Measurements from ENCODE around the gene COL24A1. TPM values are rescaled to one million over a fixed set of nuclear protein-coding genes. Genes with fewer than 3 reads are reported as not detected.

Gene COL24A1
- total and polyA plus RNA-seq, 2 of the 8 experiments (the other 6 are each of a cell fraction or from before 2014, with no cell fraction given): 0.23 to 1.1 TPM

DNA sequence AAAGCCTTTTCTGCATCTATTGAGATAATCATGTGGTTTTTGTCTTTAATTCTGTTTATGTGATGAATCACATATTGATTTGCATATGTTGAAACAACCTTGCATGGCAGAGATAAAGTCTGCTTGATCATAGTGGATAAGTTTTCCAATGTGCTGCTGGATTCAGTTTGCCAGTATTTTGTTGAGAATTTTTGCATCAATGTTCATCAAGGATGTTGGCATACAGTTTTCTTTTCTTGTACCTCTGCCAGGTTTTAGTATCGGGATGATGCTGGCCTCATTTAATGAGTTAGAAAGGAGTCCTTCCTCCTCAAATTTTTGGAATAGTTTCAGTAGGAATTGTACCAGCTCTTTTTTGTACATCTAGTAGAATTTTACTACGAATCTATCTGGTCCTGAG lies 55.0 kb downstream of the COL24A1 start (continued):
- TF ChIP-seq, protein P1, sequence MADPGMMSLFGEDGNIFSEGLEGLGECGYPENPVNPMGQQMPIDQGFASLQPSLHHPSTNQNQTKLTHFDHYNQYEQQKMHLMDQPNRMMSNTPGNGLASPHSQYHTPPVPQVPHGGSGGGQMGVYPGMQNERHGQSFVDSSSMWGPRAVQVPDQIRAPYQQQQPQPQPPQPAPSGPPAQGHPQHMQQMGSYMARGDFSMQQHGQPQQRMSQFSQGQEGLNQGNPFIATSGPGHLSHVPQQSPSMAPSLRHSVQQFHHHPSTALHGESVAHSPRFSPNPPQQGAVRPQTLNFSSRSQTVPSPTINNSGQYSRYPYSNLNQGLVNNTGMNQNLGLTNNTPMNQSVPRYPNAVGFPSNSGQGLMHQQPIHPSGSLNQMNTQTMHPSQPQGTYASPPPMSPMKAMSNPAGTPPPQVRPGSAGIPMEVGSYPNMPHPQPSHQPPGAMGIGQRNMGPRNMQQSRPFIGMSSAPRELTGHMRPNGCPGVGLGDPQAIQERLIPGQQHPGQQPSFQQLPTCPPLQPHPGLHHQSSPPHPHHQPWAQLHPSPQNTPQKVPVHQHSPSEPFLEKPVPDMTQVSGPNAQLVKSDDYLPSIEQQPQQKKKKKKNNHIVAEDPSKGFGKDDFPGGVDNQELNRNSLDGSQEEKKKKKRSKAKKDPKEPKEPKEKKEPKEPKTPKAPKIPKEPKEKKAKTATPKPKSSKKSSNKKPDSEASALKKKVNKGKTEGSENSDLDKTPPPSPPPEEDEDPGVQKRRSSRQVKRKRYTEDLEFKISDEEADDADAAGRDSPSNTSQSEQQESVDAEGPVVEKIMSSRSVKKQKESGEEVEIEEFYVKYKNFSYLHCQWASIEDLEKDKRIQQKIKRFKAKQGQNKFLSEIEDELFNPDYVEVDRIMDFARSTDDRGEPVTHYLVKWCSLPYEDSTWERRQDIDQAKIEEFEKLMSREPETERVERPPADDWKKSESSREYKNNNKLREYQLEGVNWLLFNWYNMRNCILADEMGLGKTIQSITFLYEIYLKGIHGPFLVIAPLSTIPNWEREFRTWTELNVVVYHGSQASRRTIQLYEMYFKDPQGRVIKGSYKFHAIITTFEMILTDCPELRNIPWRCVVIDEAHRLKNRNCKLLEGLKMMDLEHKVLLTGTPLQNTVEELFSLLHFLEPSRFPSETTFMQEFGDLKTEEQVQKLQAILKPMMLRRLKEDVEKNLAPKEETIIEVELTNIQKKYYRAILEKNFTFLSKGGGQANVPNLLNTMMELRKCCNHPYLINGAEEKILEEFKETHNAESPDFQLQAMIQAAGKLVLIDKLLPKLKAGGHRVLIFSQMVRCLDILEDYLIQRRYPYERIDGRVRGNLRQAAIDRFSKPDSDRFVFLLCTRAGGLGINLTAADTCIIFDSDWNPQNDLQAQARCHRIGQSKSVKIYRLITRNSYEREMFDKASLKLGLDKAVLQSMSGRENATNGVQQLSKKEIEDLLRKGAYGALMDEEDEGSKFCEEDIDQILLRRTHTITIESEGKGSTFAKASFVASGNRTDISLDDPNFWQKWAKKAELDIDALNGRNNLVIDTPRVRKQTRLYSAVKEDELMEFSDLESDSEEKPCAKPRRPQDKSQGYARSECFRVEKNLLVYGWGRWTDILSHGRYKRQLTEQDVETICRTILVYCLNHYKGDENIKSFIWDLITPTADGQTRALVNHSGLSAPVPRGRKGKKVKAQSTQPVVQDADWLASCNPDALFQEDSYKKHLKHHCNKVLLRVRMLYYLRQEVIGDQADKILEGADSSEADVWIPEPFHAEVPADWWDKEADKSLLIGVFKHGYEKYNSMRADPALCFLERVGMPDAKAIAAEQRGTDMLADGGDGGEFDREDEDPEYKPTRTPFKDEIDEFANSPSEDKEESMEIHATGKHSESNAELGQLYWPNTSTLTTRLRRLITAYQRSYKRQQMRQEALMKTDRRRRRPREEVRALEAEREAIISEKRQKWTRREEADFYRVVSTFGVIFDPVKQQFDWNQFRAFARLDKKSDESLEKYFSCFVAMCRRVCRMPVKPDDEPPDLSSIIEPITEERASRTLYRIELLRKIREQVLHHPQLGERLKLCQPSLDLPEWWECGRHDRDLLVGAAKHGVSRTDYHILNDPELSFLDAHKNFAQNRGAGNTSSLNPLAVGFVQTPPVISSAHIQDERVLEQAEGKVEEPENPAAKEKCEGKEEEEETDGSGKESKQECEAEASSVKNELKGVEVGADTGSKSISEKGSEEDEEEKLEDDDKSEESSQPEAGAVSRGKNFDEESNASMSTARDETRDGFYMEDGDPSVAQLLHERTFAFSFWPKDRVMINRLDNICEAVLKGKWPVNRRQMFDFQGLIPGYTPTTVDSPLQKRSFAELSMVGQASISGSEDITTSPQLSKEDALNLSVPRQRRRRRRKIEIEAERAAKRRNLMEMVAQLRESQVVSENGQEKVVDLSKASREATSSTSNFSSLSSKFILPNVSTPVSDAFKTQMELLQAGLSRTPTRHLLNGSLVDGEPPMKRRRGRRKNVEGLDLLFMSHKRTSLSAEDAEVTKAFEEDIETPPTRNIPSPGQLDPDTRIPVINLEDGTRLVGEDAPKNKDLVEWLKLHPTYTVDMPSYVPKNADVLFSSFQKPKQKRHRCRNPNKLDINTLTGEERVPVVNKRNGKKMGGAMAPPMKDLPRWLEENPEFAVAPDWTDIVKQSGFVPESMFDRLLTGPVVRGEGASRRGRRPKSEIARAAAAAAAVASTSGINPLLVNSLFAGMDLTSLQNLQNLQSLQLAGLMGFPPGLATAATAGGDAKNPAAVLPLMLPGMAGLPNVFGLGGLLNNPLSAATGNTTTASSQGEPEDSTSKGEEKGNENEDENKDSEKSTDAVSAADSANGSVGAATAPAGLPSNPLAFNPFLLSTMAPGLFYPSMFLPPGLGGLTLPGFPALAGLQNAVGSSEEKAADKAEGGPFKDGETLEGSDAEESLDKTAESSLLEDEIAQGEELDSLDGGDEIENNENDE (IDR thresholded peaks at IDR 0.05; ENCODE audit: insufficient replicate concordance, low read length): no peak
- no peak for TF ChIP-seq JUN (IDR thresholded peaks at IDR 0.05; ENCODE audit: low read depth, low read length)
- no peak for TF ChIP-seq NANOG (IDR thresholded peaks at IDR 0.05; ENCODE audit: insufficient read depth, low read depth, low read length, poor library complexity, severe bottlenecking)
- TF ChIP-seq GABPA (IDR thresholded peaks at IDR 0.05; ENCODE audit: borderline replicate concordance, insufficient read depth, low read length): no peak
- no peak for TF ChIP-seq KDM5A (IDR thresholded peaks at IDR 0.05; ENCODE audit: low read length)
- no peak for TF ChIP-seq CBX5 (IDR thresholded peaks at IDR 0.05; ENCODE audit: low read depth, low read length)
- TF ChIP-seq TBP (IDR thresholded peaks at IDR 0.05; ENCODE audit: low read depth, low read length): no peak
- TF ChIP-seq SP2 (IDR thresholded peaks at IDR 0.05; ENCODE audit: low read length): no peak
- no peak for TF ChIP-seq EP300 (IDR thresholded peaks at IDR 0.05; ENCODE audit: borderline replicate concordance in 1 of 2, low read depth in 2 of 2, low read length in 2 of 2)
- TF ChIP-seq RFX5 (IDR thresholded peaks at IDR 0.05; ENCODE audit: borderline replicate concordance, low read depth, low read length): no peak
- TF ChIP-seq BCL11A (IDR thresholded peaks at IDR 0.05; ENCODE audit: low read depth in 2 of 2, low read length in 2 of 2): no peak
- no peak for TF ChIP-seq MAFK (IDR thresholded peaks at IDR 0.05; ENCODE audit: low read depth, low read length)

Data from H1 (cell line).